Mucosa of stomach (tissue), 1 donor: ENCODE measurements around the gene NT5DC2.

ENCODE experiments used
- H3K27me3 ChIP-seq: one replicate; pipeline ENCODE4 v1.7.0; 2013; ENCODE audit warnings: mild to moderate bottlenecking, low read length; ENCODE audit not compliant: control insufficient read depth, insufficient read depth
- H3K36me3 ChIP-seq: one replicate; pipeline ENCODE4 v1.7.0; 2013; ENCODE audit warnings: low read length; ENCODE audit not compliant: control insufficient read depth, insufficient read depth
- H3K4me1 ChIP-seq: one replicate; pipeline ENCODE4 v1.7.0; 2013; ENCODE audit warnings: mild to moderate bottlenecking, low read length; ENCODE audit not compliant: control insufficient read depth, insufficient read depth
- H3K4me3 ChIP-seq: one replicate; pipeline ENCODE4 v1.7.0; 2013; ENCODE audit warnings: low read length
- H3K9ac ChIP-seq: one replicate; pipeline ENCODE4 v1.7.0; 2013; ENCODE audit warnings: mild to moderate bottlenecking, low read length, moderate library complexity
- H3K9me3 ChIP-seq: one replicate; pipeline ENCODE4 v1.7.0; 2013; ENCODE audit warnings: mild to moderate bottlenecking, low read length, moderate library complexity; ENCODE audit not compliant: control insufficient read depth
- donor health status: Pancreatic carcinoma.

The NT5DC2 gene

GRCh38 chr3:52483577-52484381, 49.9 kb downstream of the NT5DC2 start:
- H3K4me3 ChIP-seq = no peak overlapping the region
- H3K36me3 ChIP-seq = peaks cover 9% of the 10 kb centered on the region
- H3K4me1 ChIP-seq = no peaks in the 10 kb centered on the region
- H3K9me3 ChIP-seq = no peaks in the 10 kb centered on the region
- no peaks in the 10 kb centered on the region for H3K27me3 ChIP-seq
- no peak overlapping the region for H3K9ac ChIP-seq

- Histone ChIP-seq H3K27me3 (no peaks in the 10 kb centered on the region), H3K4me3 (no peak overlapping the region), H3K9me3 (no peaks in the 10 kb centered on the region), H3K4me1 (no peaks in the 10 kb centered on the region), H3K9ac (no peak overlapping the region), H3K36me3 (peaks cover 9% of the 10 kb centered on the region)
These were observed 50.6 kb downstream of the NT5DC2 start for GRCh38 chr3:52483081-52483480.

GRCh38 chr3:52481819-52482521, 51.7 kb downstream of the NT5DC2 start:
- H3K4me3 ChIP-seq = no peak overlapping the region
- H3K4me1 ChIP-seq = no peaks in the 10 kb centered on the region

GRCh38 chr3:52480768-52481715, 52.6 kb downstream of the NT5DC2 start:
- Histone ChIP-seq H3K9ac (no peak overlapping the region), H3K9me3 (no peaks in the 10 kb centered on the region), H3K4me1 (no peaks in the 10 kb centered on the region), H3K4me3 (no peak overlapping the region), H3K27me3 (no peaks in the 10 kb centered on the region), H3K36me3 (peaks cover 9% of the 10 kb centered on the region)

More at GRCh38 chr3:52481819-52482521, 51.7 kb downstream of the NT5DC2 start:
- Histone ChIP-seq H3K36me3 (peaks cover 9% of the 10 kb centered on the region), H3K9me3 (no peaks in the 10 kb centered on the region), H3K27me3 (no peaks in the 10 kb centered on the region), H3K9ac (no peak overlapping the region)

- no peak overlapping the region for H3K4me3 ChIP-seq
- no peak overlapping the region for H3K9ac ChIP-seq
- H3K4me1 ChIP-seq = no peaks in the 10 kb centered on the region
- H3K9me3 ChIP-seq = no peaks in the 10 kb centered on the region
- H3K36me3 ChIP-seq = peaks cover 17% of the 10 kb centered on the region
- H3K27me3 ChIP-seq = no peaks in the 10 kb centered on the region
These were observed 53.6 kb downstream of the NT5DC2 start for GRCh38 chr3:52479877-52480575.

- no peak overlapping the region for H3K4me3 ChIP-seq
- H3K4me1 ChIP-seq = no peaks in the 10 kb centered on the region
- H3K9ac ChIP-seq = no peak overlapping the region
- no peaks in the 10 kb centered on the region for H3K9me3 ChIP-seq
- peaks cover 17% of the 10 kb centered on the region for H3K36me3 ChIP-seq
- H3K27me3 ChIP-seq = no peaks in the 10 kb centered on the region
These were observed 54.4 kb downstream of the NT5DC2 start for GRCh38 chr3:52479037-52479876.

GRCh38 chr3:52477796-52478095, 55.9 kb downstream of the NT5DC2 start:
- no peaks in the 10 kb centered on the region for H3K4me1 ChIP-seq
- no peaks in the 10 kb centered on the region for H3K27me3 ChIP-seq
- no peak overlapping the region for H3K4me3 ChIP-seq
- no peak overlapping the region for H3K9ac ChIP-seq
- H3K9me3 ChIP-seq = no peaks in the 10 kb centered on the region
- H3K36me3 ChIP-seq = peaks cover 26% of the 10 kb centered on the region

- H3K27me3 ChIP-seq = no peaks in the 10 kb centered on the region
- H3K36me3 ChIP-seq = peaks cover 32% of the 10 kb centered on the region
- H3K9me3 ChIP-seq = no peaks in the 10 kb centered on the region
- H3K4me3 ChIP-seq = no peak overlapping the region
- H3K4me1 ChIP-seq = no peaks in the 10 kb centered on the region
- no peak overlapping the region for H3K9ac ChIP-seq
These were observed 56.4 kb downstream of the NT5DC2 start for GRCh38 chr3:52477076-52477795.
